ENCODE results near the gene TSKS.

TSKS gene

GRCh38 chr19:49716154-49716553 is 47.0 kb downstream of the TSKS start:
- no peak for DNase-seq (ENCODE audit: low spot score)

GRCh38 chr19:49713236-49713845 is 49.8 kb downstream of the TSKS start:
- no peak for DNase-seq (ENCODE audit: low spot score)

DNA sequence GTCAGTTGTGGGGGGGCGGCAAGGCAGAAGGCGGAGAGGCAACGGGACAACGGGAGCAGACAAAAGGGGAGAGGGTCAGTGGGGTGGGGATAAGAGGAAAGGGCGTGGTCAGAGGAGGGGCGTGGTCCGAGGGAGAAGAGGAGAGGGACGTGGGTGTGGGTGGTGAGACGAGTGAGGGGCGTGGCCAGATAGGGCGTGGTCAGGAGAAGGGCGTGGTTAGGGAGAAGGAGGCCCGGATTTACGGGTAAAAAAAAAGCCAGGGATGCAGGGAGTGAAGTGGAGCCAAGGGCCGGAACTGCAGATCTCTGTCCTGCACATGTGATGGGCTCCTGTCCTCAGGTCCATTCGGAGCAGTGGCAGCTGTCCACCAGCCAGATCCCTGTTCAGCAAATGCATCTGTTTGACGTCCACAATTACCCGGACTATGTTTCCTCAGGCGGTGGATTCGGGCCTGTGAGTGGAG is 50.7 kb downstream of the TSKS start:
- no peak for DNase-seq (ENCODE audit: low spot score)

- DNase-seq (ENCODE audit: low spot score): no peak
These were observed 52.6 kb downstream of the TSKS start for GRCh38 chr19:49710372-49710951.

DNA sequence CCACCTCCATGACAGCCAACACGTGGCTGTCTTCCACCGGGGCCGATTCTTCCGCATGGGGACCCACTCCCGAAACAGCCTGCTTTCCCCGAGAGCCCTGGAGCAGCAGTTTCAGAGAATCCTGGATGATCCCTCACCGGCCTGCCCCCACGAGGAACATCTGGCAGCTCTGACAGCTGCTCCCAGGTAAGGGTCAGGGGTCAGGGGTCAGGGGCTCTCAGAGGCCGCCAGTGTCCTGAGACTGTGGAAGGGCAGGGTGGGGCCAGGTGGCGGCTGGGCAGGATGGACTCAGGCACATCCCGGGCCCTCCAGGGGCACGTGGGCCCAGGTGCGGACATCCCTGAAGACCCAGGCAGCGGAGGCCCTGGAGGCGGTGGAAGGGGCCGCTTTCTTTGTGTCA is 57.2 kb downstream of the TSKS start:
- DNase-seq (ENCODE audit: low spot score): no peak

- DNase-seq (ENCODE audit: low spot score): no peak
These were observed 58.0 kb downstream of the TSKS start for GRCh38 chr19:49704888-49705642.

DNA sequence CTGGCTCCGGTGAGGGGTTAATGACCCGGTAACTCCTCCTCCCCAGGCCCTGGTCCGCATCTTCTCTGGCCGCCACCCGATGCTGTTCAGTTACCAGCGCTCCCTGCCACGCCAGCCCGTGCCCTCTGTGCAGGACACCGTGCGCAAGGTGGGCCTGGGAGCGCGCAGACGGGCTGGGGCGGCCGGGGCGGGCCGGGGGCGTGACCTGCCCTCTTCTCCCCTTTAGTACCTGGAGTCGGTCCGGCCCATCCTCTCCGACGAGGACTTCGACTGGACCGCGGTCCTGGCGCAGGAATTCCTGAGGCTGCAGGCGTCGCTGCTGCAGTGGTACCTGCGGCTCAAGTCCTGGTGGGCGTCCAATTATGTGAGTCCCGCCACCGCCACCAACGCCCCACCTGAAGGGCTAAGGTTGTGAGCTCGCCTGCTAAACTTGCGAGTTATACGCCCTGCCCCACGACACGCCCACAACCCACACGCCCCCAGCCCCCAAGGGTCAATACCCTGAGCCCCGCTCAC is 61.8 kb downstream of the TSKS start:
- DNase-seq (ENCODE audit: low spot score): no peak

DNA sequence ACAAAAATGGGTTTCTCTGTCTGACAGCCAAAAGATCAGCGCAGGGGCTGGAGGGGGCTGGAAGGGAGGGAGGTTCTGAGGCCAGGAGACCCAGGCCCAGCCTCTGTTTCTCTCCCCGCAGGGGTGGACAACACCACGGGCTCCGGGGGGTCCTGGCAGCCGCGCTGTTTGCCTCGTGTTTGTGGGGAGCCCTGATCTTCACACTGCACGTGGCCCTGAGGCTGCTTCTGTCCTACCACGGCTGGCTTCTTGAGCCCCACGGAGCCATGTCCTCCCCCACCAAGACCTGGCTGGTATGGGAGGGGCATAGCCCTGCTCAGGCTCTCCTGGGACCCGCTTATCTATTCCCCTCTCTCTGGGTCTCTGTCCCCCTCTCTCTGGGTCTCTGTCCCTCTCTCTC is 62.5 kb downstream of the TSKS start:
- no peak for DNase-seq (ENCODE audit: low spot score)

DNA sequence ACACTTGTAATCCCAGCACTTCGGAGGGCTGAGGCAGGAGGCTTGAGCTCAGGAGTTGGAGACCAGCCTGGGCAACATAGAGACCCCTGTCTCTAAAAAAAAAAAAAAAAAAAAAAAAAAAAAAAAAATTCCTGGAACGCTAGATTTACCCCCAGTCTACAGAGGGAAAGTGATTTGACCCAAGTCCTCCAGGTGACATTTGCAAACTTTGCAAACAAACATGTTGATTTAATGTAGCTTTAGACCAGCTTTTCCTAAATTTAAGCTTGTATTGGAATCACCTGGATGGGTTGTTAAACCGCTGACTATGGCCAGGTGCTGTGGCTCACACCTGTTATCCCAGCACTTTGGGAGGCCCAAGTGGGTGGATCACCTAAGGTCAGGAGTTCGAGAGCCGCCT is 63.7 kb downstream of the TSKS start:
- DNase-seq (ENCODE audit: low spot score): no peak

- no peak for DNase-seq (ENCODE audit: low spot score)
These were observed 66.2 kb downstream of the TSKS start for GRCh38 chr19:49696865-49697264.

DNA sequence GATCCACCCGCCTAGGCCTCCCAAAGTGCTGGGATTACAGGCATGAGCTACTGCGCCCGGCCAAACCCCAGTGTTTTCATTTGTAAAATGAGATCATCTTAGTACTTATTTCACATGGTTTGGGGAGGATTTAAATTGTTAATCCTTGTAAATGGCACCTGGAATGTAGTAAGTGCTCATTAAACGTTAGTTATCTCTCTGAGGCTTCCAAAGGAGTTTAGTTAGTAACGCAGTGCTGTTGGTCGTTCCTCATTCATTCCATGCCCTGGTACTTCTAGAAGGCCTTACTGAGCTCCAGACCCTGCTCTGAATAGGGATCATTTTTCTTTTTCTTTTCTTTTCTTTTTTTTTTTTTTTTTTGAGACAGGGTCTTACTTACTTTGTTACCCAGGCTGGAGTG is 67.0 kb downstream of the TSKS start:
- DNase-seq (ENCODE audit: low spot score): no peak

GRCh38 chr19:49692147-49692506 is 71.0 kb downstream of the TSKS start:
- no peak for DNase-seq (ENCODE audit: low spot score)

- DNase-seq (ENCODE audit: low spot score): peak; percentile 40
These were observed 71.6 kb downstream of the TSKS start for GRCh38 chr19:49691243-49692146.

DNA sequence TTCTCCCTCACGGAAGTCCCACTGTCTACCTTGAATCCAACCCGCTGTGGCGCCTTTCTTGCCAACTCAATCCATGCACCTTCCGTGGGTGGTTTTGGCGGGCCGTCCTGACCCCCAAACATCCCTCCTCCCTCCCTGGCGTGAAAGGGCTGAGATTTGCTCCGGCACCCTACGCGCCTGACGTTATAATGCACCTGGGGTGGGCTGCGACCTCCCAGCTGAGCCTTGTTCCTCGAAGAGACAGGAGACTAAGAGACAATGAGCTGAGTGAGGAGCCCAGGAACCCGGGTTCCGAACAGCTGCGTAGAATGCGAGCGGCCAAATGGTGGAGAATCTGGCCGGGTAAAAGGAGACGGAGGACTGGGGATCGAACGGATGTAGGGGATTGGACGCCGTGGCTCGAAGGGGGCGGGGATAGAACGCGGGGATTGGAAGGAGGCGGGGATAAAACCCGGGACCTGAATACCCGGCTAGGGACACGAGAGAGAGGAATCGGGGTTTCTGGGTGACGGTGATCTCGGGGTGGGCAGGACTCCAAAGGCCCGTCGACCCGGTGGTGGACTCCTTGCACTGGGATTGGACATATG is 72.4 kb downstream of the TSKS start, which contains the start of gene CPT1C:
CPT1C (plus strand) TSS at position 461 of the 587 bp plus-strand sequence. CDS start 1,137 bp downstream, outside the sequence.
- DNase-seq (ENCODE audit: low spot score): peak; percentile 52

DNA sequence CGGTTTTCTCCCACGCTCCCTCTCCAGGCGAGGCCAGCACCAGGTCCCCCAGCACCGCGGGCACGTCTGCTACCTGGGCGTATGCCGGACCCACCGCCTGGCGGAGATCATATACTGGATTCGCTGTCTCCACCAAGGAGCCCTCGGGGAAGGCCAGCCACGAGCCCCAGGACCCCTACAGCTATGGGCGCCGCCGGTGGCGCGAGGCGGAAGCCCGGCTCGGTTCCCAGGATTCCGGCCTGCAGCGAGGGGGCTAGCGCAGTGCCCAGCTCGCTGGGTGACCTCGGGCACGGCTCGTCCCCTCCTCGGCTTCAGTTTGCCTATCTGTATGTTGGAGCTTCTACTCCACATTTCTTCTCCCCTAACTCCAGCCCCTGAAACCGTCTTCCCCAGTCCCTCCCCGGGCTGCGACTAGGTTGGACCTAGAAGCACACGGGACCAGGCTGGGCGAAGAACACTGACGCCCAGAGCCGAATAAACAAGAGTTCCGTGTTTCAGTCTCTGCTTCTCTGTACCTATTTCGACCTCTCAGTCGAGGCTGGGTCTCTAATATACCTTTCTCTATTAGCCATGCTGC is 72.9 kb downstream of the TSKS start:
- no peak for DNase-seq (ENCODE audit: low spot score)

Data from CD4-positive, alpha-beta T cell treated with Interleukin-6 at 100 ng/mL for 8 hours (primary cell).